Astrocyte of the spinal cord (primary cell): ENCODE data around the gene PNCK.

Experiments used
- DNase-seq: peaks from one replicate; pipeline ENCODE4 v3.0.0; 2011; ENCODE audit warnings: low read depth, low spot score
- H3K4me3 ChIP-seq: 2 replicates; pipeline ENCODE4 v1.5.1; 2011; ENCODE audit warnings: low read depth, mild to moderate bottlenecking, low read length, moderate library complexity
- in situ Hi-C: cut with HindIII; loops from 2 replicates; pipeline ENCODE4 v1.10.0; 2017; ENCODE audit warnings: low sequenced_read_pairs
- TF ChIP-seq, protein P1 (sequence below): IDR thresholded peaks from 2 replicates; pipeline ENCODE4 v1.5.1; 2012; ENCODE audit warnings: low read depth, mild to moderate bottlenecking, low read length, inconsistent platforms

PNCK gene

DNA sequence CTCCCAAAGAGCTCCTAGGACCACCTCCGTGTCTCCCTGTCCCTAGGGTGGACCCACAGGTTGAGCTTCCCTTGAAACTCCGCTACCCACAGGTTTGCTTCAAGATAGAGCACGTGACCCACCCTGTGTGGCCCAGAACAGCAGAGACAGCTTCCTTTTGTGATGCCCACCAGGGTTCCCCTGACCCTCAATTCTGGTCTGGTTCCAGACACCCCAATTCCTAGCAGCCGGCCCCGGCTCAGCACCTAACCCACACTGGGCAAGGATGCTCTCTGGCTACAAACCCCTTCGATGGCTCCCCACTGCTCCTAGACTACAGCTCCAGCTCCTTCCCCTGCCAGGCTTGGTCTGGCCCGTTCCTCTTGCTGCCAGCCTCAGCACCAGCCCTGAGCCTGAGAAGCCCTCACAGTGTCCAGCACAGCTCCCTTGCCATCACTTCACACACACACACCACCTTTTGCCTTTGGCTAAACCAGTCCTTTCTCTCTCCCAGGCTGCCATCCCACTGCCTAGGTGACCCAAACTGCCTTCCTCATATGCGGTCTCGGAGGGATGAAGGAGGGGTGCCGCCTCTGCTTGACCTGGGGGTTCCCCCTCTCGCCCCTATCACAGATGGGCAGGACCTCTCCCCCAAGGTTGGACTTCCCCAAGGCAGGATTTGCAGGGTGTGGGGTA, 6.2 kb downstream of the PNCK start:
- TF ChIP-seq, protein P1, sequence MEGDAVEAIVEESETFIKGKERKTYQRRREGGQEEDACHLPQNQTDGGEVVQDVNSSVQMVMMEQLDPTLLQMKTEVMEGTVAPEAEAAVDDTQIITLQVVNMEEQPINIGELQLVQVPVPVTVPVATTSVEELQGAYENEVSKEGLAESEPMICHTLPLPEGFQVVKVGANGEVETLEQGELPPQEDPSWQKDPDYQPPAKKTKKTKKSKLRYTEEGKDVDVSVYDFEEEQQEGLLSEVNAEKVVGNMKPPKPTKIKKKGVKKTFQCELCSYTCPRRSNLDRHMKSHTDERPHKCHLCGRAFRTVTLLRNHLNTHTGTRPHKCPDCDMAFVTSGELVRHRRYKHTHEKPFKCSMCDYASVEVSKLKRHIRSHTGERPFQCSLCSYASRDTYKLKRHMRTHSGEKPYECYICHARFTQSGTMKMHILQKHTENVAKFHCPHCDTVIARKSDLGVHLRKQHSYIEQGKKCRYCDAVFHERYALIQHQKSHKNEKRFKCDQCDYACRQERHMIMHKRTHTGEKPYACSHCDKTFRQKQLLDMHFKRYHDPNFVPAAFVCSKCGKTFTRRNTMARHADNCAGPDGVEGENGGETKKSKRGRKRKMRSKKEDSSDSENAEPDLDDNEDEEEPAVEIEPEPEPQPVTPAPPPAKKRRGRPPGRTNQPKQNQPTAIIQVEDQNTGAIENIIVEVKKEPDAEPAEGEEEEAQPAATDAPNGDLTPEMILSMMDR, result no peak
- no peak overlapping the region for H3K4me3 ChIP-seq
- no peak for DNase-seq
- in situ Hi-C loops, result no loop called here

DNA sequence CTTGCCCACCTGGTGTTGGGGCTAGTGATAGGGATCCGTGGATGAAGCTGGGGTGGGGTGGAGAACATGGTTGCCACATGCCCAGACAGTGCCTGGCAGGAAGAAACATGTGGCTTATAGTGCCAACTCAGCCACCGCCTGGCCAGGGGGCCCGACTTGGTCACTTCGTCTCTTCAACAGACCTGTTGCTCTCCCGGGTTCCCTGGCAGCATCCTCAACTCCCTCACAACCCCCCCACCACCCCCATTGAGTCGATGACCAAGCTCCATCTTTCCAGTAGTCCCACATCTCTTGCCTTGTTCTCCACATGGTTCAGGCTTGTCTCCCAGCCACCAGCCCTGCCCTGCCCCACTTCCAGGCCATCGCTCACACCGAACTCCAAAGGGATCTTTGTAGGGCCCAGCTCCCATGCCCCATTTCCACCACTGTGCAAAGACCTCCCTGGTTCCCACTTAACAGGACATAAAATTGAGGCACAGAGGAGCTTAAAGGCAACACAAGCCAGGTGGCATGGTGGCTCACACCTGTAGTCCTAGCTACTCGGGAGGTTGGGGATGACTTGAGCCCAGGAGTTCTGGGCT, 7.8 kb downstream of the PNCK start:
- TF ChIP-seq, protein P1, result no peak
- H3K4me3 ChIP-seq, result no peak overlapping the region
- DNase-seq, result no peak
- in situ Hi-C loops, result no loop called here

DNA sequence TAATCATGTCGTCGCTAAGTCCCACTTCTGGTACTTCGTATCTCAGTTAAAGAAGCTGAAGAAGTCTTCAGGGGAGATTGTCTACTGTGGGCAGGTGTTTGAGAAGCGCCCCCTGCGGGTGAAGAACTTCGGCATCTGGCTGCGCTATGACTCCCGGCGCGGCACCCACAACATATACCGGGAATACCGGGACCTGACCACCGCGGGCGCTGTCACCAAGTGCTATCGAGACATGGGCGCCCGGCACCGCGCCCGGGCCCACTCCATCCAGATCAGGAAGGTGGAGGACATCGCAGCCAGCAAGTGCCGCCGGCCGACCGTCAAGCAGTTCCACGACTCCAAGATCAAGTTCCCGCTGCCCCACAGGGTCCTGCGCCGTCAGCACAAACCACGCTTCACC, 11.3 kb downstream of the PNCK start:
- no peak overlapping the region for H3K4me3 ChIP-seq
- in situ Hi-C loops, result no loop called here
- TF ChIP-seq, protein P1, result peak; percentile 41
- no peak for DNase-seq

DNA sequence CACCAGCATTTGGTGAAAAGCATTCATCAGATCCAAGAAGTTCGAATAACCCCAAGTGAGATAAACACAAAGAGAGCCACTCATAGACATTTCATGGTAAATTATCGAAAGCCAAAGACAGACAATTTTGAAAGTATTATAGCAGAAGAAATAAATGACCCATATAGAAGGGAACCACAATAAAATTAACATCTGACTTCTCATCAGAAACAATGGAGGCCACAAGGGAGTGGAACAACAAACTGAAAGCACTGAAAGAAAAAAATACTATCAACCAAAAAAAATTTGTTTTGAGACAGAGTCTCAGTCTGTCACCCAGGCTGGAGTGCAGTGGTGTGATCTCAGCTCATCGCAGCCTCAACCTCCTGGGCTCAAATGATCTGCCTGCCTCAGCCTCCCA, 14.3 kb downstream of the PNCK start:
- in situ Hi-C loops, result no loop called here
- TF ChIP-seq, protein P1, result no peak
- no peak for DNase-seq
- H3K4me3 ChIP-seq, result no peak overlapping the region

DNA sequence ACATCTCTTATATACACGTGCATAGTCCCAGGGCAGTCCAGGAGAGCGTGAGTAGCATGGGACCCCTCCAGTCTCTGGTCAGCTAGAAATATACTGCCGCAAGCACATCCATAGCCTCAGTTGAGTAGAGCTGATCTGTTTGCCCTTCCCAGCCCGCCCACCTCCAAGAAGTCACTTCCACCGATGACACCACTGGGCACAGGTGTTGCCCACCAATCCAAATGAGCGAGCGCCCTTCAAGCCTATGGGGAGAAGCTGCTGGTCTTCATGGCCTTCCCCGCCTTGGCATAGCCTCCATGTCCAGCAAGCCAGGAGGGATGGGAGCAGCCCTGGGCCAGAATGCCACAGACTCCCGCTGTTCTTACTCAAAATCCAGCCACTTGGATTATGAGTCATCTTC, 16.5 kb downstream of the PNCK start:
- TF ChIP-seq, protein P1, result no peak
- H3K4me3 ChIP-seq, result no peak overlapping the region
- no peak for DNase-seq
- in situ Hi-C loops, result no loop called here

DNA sequence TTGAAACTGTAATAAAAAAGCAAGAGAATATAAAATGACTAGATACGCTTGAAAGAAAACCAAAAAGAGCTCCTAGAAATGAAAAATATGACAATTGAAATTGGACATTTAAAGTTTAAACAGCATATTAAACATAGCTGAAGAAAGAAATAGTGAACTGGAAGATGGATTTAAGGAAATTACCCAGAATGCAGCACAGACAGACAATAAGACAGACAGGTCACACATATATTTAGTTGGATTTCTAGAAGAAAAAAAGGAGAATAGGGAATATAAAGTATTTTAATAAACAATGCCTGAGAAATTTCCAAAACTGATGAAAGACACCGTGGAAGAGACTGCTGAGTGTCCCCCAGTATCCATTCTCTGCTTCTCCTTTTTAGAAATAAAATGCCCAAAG, 20.1 kb downstream of the PNCK start:
- in situ Hi-C loops, result no loop called here
- no peak for DNase-seq
- H3K4me3 ChIP-seq, result no peak overlapping the region
- TF ChIP-seq, protein P1, result no peak
